Activated T-cell treated with anti-CD3 and anti-CD28 coated beads, Interleukin-2, amount 50 U/mL, for 48 hours (primary cell): ENCODE measurements around the gene MAPK14.
"Not testable (repeated sequence)": the region's sequence is repeated elsewhere in the genome, so short reads cannot be mapped to it uniquely, and the experiment has no call there.

Source experiments
- DNase-seq, 2 experiments: peaks; one replicate each; pipeline ENCODE4 v3.0.0-alpha.2; 2020

Gene MAPK14

GRCh38 chr6:36125575-36125974 is 98.0 kb downstream of the MAPK14 start:
- DNase-seq: peak in 1 of 2 experiments; percentile 15

- DNase-seq: no peak
Observed at GRCh38 chr6:36126121-36126520, 98.5 kb downstream of the MAPK14 start.

- no peak for DNase-seq
Observed at GRCh38 chr6:36126553-36127458, 99.2 kb downstream of the MAPK14 start.

GRCh38 chr6:36127462-36128016 is 99.9 kb downstream of the MAPK14 start:
- DNase-seq: no peak

GRCh38 chr6:36128073-36128472 is 100.5 kb downstream of the MAPK14 start:
- no peak for DNase-seq

DNA sequence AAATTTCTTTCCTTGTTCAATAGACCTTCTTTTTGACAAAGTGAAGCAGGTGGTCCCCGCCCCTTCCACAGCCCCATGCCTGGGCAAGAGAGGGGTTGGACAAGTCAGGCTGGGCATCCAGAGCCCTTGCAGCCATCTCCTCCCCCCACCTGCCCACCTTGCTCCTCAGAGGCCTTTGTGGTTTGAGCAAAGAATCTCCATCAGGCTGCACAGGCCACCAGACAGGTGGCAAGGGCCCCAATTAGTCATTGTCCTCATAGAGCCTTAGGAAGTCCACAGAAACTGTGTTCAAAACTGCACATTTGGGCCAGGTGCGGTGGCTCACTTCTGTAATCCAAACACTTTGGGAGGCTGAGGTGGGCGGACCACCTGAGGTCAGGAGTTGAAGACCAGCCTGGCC is 101.2 kb downstream of the MAPK14 start:
- DNase-seq: no peak

GRCh38 chr6:36129334-36129733 is 101.7 kb downstream of the MAPK14 start:
- DNase-seq: not testable (repeated sequence)

- DNase-seq: peak; percentile 50 to 57
Observed at GRCh38 chr6:36129941-36130666, 102.5 kb downstream of the MAPK14 start, which contains the start of gene MAPK13. TSS of gene MAPK13 (plus strand) at chr6:36130513. CDS start at chr6:36130583, 70 bp downstream.

DNA sequence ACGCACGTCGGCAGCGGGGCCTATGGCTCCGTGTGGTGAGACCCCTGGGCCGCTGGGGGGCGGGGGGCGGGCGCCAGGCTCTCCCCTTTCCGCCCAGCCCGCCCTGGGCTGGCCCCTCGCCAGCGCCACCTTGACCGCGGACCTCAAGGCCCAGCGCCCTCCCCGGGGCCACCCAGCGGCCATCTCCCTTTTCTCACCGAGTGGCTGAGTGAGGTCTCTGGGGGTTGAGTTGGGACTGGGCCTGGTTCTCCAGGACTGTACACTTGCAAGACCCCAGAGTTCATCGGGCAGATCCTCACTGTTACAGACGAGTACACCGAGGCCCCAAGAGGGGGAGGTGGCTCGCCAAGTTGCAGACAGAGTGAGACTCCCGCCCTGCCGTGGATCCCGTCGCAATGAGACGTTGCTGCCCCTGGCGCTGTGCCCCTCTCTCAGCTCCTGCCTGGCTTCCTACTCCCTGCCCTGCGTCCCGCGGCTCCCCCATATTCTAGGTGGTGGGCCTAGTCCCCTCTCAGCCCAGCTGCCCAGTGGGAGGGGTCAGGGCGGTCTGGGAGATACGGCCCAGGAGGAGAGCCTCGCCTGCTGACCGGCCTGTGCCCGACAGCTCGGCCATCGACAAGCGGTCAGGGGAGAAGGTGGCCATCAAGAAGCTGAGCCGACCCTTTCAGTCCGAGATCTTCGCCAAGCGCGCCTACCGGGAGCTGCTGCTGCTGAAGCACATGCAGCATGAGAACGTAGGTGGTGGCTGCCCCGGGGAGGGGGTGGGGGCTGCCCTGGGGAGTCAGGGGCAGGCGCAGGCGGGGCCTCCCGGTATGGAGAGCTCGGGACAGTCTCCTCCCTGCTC is 103.3 kb downstream of the MAPK14 start:
- DNase-seq: peak; percentile 74 to 79

DNA sequence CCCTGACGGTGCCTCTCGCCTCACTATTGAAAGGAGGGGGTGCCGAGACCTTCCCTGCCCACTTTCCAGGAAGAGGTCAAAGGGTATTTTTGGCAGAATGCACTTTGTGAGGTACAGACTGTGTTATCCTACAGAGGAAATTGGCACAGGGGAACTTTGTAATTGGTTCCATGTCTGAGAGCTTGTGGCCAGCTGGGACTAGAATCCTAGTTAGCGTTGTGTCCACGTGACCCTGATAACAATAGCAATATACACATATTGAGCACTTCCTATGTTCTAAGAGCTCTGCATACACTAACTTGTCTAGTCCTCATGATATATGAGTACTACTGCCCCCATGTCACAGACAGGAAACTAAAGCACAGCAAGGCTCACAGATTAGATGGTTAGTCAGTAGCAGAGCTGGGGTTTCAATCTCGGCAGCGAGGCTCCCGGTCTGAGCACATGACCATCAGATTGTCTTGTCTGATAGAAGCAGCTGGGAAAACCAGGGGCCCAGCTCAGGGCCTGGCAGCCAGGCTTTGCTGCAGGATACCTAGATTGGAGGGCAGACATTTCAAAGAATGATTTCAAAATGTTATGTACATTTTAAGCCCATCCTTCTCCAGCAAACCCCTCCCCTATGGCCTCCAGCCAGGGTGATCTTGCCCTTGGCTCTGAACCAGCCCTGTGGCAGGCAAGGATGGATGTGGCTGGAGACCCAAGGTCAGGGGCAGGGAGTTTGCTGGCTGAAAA is 104.1 kb downstream of the MAPK14 start:
- peak; percentile 66 to 73 for DNase-seq

DNA sequence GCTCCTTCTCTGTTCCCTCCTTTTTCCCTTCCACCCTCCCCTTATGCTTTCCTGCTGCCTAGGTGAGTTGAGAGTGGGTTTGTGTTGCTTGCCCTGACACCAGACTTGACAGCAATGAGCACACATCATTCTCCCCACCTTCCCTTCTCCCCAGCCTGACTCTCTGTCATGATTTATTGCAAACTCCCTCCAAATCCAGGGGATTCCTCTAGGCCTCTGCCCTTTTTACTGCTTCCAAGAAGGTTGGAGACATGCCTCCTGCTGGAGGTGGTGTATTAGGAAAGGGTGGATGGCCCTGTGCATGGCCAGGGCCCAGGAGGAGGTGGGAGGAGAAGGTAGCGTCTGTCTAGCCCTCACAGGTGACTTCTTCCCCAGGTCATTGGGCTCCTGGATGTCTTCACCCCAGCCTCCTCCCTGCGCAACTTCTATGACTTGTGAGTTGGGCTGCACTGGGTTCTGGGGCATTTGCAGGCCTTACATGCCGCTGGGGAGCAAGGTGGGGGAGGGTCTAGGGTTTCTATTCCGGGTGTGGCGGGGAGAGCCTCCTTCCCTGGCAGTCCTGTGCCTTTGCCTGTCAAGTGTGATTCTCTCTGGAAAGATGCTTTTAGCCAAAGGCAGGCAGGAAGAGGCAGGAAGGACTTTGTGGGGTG is 104.8 kb downstream of the MAPK14 start:
- no peak for DNase-seq

DNA sequence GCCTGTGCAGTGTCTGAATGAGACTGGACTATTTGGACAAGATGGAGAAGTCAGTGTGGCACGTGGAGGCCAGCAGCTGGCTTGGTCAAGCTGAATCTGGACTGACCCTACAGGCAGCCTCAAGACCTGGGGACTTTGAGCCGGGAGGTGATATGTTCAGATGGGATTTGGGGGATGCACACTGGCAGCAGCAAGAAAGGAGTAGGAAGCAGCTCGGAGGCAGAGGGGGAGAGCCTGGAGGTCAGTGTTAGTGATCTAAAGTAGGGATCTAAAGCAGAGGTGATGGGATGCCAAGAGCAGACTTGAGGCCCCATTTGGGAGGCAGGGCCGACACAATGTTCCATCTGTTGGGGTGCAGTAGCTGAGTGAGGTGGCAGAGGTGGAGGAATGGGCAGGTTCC is 105.5 kb downstream of the MAPK14 start:
- no peak for DNase-seq

- DNase-seq: no peak
Observed at GRCh38 chr6:36133912-36134311, 106.3 kb downstream of the MAPK14 start.

DNA sequence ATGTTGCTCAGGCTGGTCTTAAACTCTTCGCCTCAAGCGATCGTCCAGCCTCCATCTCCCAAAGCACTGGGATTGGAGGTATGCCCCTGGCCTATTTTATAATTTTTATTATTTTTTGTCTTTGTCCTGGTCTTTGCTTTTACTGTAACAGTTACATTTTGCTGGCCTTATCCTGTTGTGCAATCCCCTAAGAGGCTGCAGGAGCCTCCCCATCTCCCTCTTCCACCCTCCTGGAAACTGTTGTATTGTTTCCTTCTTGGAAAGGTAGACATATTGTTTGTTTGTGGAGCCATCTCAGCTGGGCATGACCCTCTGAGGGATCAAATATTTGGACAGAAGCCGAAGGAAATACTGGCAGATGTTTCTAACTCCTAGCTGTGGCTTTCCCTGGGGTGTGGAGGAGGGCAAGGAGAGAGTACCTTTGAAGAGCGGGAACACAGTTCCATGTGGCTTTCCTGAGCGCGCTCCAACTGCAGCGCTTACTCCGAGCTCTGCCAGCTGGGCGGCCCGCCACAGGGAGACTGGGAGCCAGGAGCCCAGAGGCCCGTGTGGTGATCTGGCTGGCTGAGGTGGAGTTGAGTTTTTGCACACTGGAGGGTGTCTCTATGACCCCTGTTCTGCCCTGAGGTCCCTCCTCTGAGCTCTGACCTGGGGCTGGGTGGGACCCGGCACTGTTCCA is 107.6 kb downstream of the MAPK14 start:
- no peak for DNase-seq

DNA sequence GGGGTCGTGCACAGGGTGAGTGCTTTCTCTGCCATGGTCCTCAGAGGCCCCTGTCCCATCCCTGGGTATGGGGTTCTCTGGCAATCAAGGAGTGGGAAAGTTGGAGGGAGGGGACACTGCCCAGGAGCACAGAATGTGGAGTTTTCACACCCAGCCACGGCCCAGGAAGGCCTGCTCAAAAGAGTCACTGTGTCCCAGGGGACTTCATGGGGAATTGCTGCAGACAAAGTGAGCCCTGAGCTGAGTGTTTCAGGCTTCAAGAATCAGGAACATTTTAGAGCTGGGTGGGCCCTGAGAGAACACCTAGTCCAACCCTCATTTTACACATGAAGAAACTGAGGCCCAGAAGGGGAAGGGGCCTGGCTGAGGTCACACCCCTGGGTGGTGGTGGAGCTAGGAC is 108.4 kb downstream of the MAPK14 start:
- no peak for DNase-seq

- no peak for DNase-seq
Observed at GRCh38 chr6:36136551-36136950, 108.9 kb downstream of the MAPK14 start.

GRCh38 chr6:36138667-36139066 is 111.1 kb downstream of the MAPK14 start:
- DNase-seq: no peak

GRCh38 chr6:36139431-36139830 is 111.8 kb downstream of the MAPK14 start:
- DNase-seq: no peak

DNA sequence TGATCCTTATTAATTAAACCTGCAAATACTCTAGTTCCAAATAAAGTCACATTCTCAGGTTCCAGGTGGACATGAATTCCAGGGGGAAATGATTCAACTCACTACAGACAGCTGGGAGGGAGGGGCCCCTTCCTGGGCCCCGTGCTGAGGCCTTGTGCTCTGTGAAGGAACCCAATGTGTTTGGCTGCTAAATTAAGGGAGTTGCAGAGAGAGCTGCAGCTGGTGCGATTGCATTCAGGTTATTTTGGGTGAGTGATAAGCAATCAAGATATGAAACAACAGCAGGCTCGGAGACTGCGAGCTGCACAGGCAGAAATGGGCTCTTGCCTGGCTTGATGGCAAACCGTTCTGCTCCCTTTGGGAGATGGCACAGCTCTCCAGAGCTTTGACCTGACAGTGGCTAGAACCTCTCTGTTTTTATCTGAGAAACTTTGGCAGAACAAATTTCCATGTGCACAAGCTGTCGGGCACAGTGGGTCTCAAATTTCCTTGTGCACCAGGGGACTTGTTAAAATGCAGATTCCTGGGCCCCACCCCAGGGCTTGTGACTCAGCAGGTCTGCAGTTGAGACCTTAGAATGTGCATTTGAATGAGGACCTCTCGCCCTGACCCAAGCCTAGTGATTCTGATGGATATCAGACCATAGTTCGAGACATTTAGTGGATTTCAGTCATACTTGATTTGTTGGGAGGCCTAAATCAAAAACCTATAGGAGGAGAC is 112.5 kb downstream of the MAPK14 start:
- DNase-seq: no peak

- DNase-seq: no peak
Observed at GRCh38 chr6:36141091-36141490, 113.5 kb downstream of the MAPK14 start.
